Measurements from ENCODE around the gene GLT1D1. TPM values are rescaled to one million over a fixed set of nuclear protein-coding genes. Genes with fewer than 3 reads are reported as not detected.
A peak's percentile ranks its signal among the peaks of the same experiment; 100 is the strongest.
"Not testable (repeated sequence)": the region's sequence is repeated elsewhere in the genome, so short reads cannot be mapped to it uniquely, and the experiment has no call there.

GLT1D1 gene
- polyA plus RNA-seq, 6 donors from 2014 or later, result 0.13 to 0.52 (median 0.33) TPM; not detected in 2

- Mint-ChIP-seq H3K4me1 (peaks cover 26 to 34% (median 30%) of the 10 kb centered on the region in 3 donors), H3K36me3 (no peaks in the 10 kb centered on the region), H3K27ac (peak overlapping the region in 3 of 6 donors; percentile 71 to 92 (median 82)), H3K27me3 (no peaks in the 10 kb centered on the region), H3K9me3 (no peaks in the 10 kb centered on the region), H3K4me3 (peak overlapping the region in 1 of 8 donors; percentile 21)
- no peak for DNase-seq
- no peak for ATAC-seq (ENCODE audit: low read depth in 2 of 2)
Observed at GRCh38 chr12:128827724-128828123, 25.6 kb upstream of the GLT1D1 start.

DNA sequence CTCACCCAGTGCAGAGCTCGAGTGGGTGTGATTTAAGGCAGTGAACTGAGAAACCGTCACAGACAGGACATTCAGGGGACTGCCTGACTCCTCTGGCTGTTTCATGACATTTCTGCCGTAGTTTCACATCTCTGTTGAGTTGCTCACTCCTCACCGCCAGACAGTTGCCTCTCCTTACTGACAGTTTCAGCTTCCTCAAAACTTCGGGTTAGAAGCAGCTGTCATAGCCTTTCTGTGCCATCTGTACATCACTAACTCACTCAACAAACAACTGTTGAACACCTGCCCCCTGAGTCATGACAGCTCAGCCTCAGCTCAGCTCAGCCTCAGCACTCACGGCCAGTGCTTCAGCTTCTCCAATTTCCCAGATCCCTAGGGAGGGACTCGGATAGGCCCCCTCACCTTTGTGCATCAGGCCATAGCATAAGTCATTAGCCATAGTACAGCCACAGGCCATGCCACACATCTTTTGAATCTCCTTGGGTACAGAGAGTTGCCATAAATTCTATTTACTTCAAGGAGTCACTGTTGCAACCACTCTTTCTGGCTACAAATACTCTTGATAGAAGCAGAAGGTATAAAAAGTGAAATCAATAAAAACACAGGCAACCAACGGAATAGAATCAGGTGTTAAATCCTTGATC lies 23.3 kb upstream of the GLT1D1 start:
- Mint-ChIP-seq H3K4me3 (peak overlapping the region; percentile 53 to 94 (median 84)), H3K4me1 (peaks cover 23 to 32% (median 27%) of the 10 kb centered on the region in 3 donors), H3K27ac (peak overlapping the region; percentile 92 to 100 (median 100)), H3K36me3 (no peaks in the 10 kb centered on the region), H3K27me3 (no peaks in the 10 kb centered on the region), H3K9me3 (no peaks in the 10 kb centered on the region)
- ATAC-seq (ENCODE audit: low read depth in 2 of 2), result peak; percentile 83 to 84
- DNase-seq, result peak; percentile 87

DNA sequence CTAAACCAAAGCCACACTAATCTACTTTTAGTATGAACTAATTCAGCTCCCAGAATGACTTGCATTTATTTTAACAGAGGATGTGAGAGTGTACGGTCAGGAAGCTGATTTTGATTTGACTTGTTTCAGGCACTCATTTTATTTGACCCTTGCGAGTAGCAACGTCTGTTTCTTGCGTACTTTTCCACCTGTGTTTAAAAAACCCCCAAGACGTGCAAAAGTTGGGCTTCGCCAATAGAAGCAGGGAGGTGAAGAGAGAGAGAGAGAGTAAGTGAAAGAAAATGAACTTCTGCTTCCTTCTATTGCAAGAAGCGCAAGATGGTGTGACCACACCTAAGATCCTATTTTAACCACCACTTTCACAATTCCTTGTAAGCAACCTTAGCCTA lies 22.8 kb upstream of the GLT1D1 start:
- no peaks in the 10 kb centered on the region for H3K9me3 Mint-ChIP-seq
- H3K4me1 Mint-ChIP-seq, result peaks cover 22 to 32% (median 24%) of the 10 kb centered on the region in 3 donors
- peak overlapping the region; percentile 53 to 94 (median 84) for H3K4me3 Mint-ChIP-seq
- H3K36me3 Mint-ChIP-seq, result no peaks in the 10 kb centered on the region
- DNase-seq (peak; percentile 82), ATAC-seq (ENCODE audit: low read depth in 2 of 2) (peak; percentile 56 to 63)
- peak overlapping the region; percentile 92 to 100 (median 100) for H3K27ac Mint-ChIP-seq
- H3K27me3 Mint-ChIP-seq, result no peaks in the 10 kb centered on the region

DNA sequence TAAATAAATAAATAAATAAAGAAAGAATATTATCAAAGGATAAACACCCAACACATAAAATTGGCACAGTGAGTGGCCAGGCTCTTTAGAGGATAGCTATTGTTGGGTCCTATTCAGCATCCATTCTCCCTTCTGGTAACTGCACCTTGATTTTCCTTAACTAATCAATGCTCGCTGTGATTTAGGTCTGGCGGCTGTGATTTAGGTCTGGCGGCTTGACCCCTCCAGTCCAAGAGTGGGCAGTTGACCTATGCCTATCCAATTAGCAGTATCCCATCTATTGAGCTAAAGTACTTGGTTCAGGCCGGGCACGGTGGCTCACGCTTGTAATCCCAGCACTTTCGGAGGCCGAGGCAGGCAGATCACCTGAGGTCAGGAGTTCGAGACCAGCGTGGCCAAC lies 19.9 kb upstream of the GLT1D1 start:
- no peaks in the 10 kb centered on the region for H3K27me3 Mint-ChIP-seq
- H3K4me1 Mint-ChIP-seq, result peaks cover 24 to 32% (median 26%) of the 10 kb centered on the region in 3 donors
- H3K36me3 Mint-ChIP-seq, result no peaks in the 10 kb centered on the region
- H3K9me3 Mint-ChIP-seq, result no peaks in the 10 kb centered on the region
- H3K4me3 Mint-ChIP-seq, result no peak overlapping the region
- ATAC-seq (ENCODE audit: low read depth in 2 of 2) (no peak), DNase-seq (no peak)
- peak overlapping the region in 1 of 6 donors; percentile 51 for H3K27ac Mint-ChIP-seq

DNA sequence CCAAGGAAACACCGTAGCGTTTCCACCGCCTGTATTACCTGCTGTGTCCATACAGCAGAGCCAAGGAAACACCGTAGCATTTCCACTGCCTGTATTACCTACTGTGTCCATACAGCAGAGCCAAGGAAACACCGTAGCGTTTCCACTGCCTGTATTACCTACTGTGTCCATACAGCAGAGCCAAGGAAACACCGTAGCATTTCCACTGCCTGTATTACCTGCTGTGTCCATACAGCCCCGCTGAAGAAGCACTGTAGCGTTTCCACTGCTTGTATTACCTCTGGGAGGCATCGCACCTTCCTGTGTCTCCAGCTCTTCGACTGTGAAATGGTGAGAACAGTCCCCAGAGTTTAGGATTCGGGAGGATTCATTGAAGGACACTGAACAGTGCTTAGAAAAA lies 13.4 kb upstream of the GLT1D1 start:
- H3K36me3 Mint-ChIP-seq; H3K9me3 Mint-ChIP-seq; H3K4me3 Mint-ChIP-seq; H3K27ac Mint-ChIP-seq; DNase-seq; ATAC-seq (ENCODE audit: low read depth in 2 of 2); H3K27me3 Mint-ChIP-seq: not testable (repeated sequence)
- peaks cover 15 to 32% (median 30%) of the 10 kb centered on the region in 3 donors for H3K4me1 Mint-ChIP-seq

DNA sequence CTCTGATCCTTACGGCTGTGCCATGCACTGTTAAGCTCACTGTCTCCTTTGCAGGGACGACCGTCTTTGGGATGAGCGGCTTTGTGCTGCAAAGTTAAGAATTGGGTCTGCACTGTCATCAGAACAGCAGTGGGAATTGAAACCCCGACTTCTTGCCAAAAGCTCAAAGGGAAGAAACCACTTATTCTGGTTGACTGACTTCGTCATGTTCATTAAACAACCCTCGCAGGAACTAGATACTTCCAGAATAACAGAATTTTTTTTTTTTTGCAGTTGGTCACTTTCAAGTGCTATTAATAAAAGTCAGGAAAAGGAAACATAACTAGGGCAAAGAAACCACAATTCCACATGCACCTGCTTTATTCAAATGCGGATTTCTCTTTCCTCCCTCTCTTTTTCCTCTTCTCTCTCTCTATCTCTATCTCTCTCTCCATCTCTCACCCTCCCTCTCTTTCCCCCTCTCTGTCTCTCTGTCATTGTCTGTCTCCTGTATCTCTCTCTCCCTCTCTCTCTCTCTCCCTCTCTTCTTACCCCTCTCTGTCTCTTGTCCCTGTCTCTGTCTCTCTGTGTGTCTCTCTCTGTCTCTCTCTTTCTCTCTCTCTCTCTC lies 12.3 kb upstream of the GLT1D1 start:
- DNase-seq (peak; percentile 46), ATAC-seq (ENCODE audit: low read depth in 2 of 2) (peak; percentile 87 to 95)
- H3K4me3 Mint-ChIP-seq, result peak overlapping the region in 7 of 8 donors; percentile 3 to 87 (median 74)
- H3K9me3 Mint-ChIP-seq, result no peaks in the 10 kb centered on the region
- no peaks in the 10 kb centered on the region for H3K27me3 Mint-ChIP-seq
- peaks cover 15 to 32% (median 30%) of the 10 kb centered on the region in 3 donors for H3K4me1 Mint-ChIP-seq
- peak overlapping the region; percentile 8 to 94 (median 74) for H3K27ac Mint-ChIP-seq
- no peaks in the 10 kb centered on the region for H3K36me3 Mint-ChIP-seq

DNA sequence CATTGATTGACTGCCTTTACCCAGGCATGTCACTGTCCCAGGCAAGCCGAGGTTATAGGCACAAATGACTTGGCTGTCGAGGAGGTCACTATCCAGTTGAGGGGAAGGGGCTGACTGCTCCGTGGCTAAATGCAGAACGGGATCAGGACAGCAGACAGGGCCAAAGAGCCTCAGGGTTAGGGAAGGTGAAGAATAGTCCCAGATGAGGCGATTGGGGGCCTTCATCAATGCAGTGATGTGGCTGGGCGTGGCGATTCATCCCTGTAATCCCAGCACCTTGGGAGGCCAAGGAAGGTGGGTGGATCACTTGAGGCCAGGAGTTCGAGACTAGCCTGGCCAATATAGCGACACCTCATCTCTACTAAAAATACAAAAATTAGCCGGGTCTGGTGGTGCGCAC lies 10.7 kb upstream of the GLT1D1 start:
- Mint-ChIP-seq H3K36me3 (no peaks in the 10 kb centered on the region), H3K4me3 (no peak overlapping the region), H3K9me3 (no peaks in the 10 kb centered on the region), H3K27me3 (no peaks in the 10 kb centered on the region), H3K27ac (peak overlapping the region in 1 of 6 donors; percentile 20), H3K4me1 (peaks cover 11 to 32% (median 30%) of the 10 kb centered on the region in 3 donors)
- no peak for DNase-seq
- no peak for ATAC-seq (ENCODE audit: low read depth in 2 of 2)

GRCh38 chr12:128843538-128843937 lies 9.7 kb upstream of the GLT1D1 start:
- peaks cover 11 to 32% (median 30%) of the 10 kb centered on the region in 3 donors for H3K4me1 Mint-ChIP-seq
- ATAC-seq (ENCODE audit: low read depth in 2 of 2) (no peak), DNase-seq (no peak)
- H3K36me3 Mint-ChIP-seq, result no peaks in the 10 kb centered on the region
- H3K27ac Mint-ChIP-seq, result no peak overlapping the region
- no peaks in the 10 kb centered on the region for H3K27me3 Mint-ChIP-seq
- no peak overlapping the region for H3K4me3 Mint-ChIP-seq
- H3K9me3 Mint-ChIP-seq, result no peaks in the 10 kb centered on the region

GRCh38 chr12:128844031-128844635 lies 9.1 kb upstream of the GLT1D1 start:
- Mint-ChIP-seq H3K27ac (peak overlapping the region in 3 of 6 donors; percentile 18 to 49 (median 20)), H3K27me3 (peaks cover 0 to 1% (median 0%) of the 10 kb centered on the region in 3 donors), H3K36me3 (no peaks in the 10 kb centered on the region), H3K4me1 (peaks cover 11 to 32% (median 29%) of the 10 kb centered on the region in 3 donors), H3K9me3 (no peaks in the 10 kb centered on the region), H3K4me3 (no peak overlapping the region)
- ATAC-seq (ENCODE audit: low read depth in 2 of 2), result no peak
- DNase-seq, result no peak

- H3K36me3 Mint-ChIP-seq, result not testable (repeated sequence)
Observed at GRCh38 chr12:128846671-128847070, 6.6 kb upstream of the GLT1D1 start.

DNA sequence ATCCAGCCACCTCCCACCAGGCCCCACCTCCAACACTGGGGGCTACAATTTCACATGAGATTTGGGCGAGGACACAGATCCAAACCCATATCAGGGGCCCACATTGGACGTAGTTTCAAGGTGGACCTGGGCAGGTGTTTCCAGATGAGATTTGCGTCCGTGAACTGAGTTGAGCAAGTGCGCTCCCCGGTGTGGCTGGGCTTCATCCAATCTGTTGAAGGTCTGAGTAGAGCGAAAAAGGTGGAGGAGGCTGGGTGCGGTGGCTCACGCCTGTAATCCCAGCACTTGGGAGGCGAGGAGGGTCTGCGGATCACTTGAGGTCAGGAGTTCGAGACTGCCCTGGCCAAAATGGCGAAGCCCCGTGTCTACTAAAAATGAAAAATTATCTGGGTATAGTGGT lies 4.9 kb upstream of the GLT1D1 start:
- no peak overlapping the region for H3K27ac Mint-ChIP-seq
- H3K27me3 Mint-ChIP-seq, result peaks cover 0 to 22% (median 7%) of the 10 kb centered on the region in 3 donors
- H3K36me3 Mint-ChIP-seq, result no peaks in the 10 kb centered on the region
- no peaks in the 10 kb centered on the region for H3K9me3 Mint-ChIP-seq
- ATAC-seq (ENCODE audit: low read depth in 2 of 2) (no peak), DNase-seq (no peak)
- no peak overlapping the region for H3K4me3 Mint-ChIP-seq
- H3K4me1 Mint-ChIP-seq, result peaks cover 0 to 6% (median 0%) of the 10 kb centered on the region in 3 donors

More at GRCh38 chr12:128846671-128847070, 6.6 kb upstream of the GLT1D1 start:
- not testable (repeated sequence) for ATAC-seq (ENCODE audit: low read depth in 2 of 2); H3K4me3 Mint-ChIP-seq; H3K27ac Mint-ChIP-seq; H3K9me3 Mint-ChIP-seq; DNase-seq
- Mint-ChIP-seq H3K27me3 (peaks cover 0 to 17% (median 0%) of the 10 kb centered on the region in 3 donors), H3K4me1 (peaks cover 0 to 11% (median 11%) of the 10 kb centered on the region in 3 donors)

GRCh38 chr12:128849806-128850205 lies 3.5 kb upstream of the GLT1D1 start:
- ATAC-seq (ENCODE audit: low read depth in 2 of 2); DNase-seq; H3K27ac Mint-ChIP-seq; H3K4me3 Mint-ChIP-seq; H3K4me1 Mint-ChIP-seq; H3K9me3 Mint-ChIP-seq; H3K36me3 Mint-ChIP-seq: not testable (repeated sequence)
- peaks cover 9 to 32% (median 16%) of the 10 kb centered on the region in 3 donors for H3K27me3 Mint-ChIP-seq

DNA sequence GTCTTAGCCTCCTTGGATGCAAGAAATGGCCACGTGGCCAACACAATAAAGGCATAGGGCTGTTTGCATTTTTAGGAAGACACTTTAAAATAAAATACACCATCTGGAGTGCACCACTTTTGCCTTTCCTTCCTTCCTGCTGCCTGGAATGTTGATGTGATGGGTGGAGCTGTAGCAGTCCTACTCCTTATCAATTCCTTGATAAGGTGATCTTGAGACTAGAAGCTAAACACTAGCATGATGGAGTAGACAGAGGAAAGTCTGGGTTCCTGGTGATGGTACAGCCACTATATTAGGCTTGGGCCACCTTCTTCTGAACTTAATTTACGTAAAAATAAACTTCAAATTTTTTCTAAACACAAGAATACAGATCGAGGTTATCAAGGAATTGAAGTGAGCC lies 2.9 kb upstream of the GLT1D1 start:
- Mint-ChIP-seq H3K36me3 (no peaks in the 10 kb centered on the region), H3K4me1 (peaks cover 0 to 8% (median 8%) of the 10 kb centered on the region in 3 donors), H3K9me3 (no peaks in the 10 kb centered on the region), H3K27ac (no peak overlapping the region), H3K27me3 (peaks cover 9 to 32% (median 19%) of the 10 kb centered on the region in 3 donors), H3K4me3 (no peak overlapping the region)
- DNase-seq (no peak), ATAC-seq (ENCODE audit: low read depth in 2 of 2) (no peak)

Data from naive B cell (primary cell).